Brain pericyte (primary cell): ENCODE data around the gene SLCO1A2.

Experiments used
- DNase-seq: peaks from one replicate; pipeline ENCODE4 v3.0.0-alpha.2; 2012; ENCODE audit warnings: low read depth, low spot score

The SLCO1A2 gene

GRCh38 chr12:21330682-21331253 is 3.9 kb downstream of the SLCO1A2 start:
- no peak for DNase-seq

- no peak for DNase-seq
Observed at GRCh38 chr12:21328578-21328977, 6.1 kb downstream of the SLCO1A2 start.

GRCh38 chr12:21324551-21324950 is 10.2 kb downstream of the SLCO1A2 start:
- DNase-seq, result no peak

- DNase-seq, result no peak
Observed at GRCh38 chr12:21323736-21324135, 11.0 kb downstream of the SLCO1A2 start.

- no peak for DNase-seq
Observed at GRCh38 chr12:21308785-21309184, 25.9 kb downstream of the SLCO1A2 start.

- DNase-seq, result no peak
Observed at GRCh38 chr12:21305661-21306060, 29.1 kb downstream of the SLCO1A2 start.

- no peak for DNase-seq
Observed at GRCh38 chr12:21300632-21301031, 34.1 kb downstream of the SLCO1A2 start.

- DNase-seq, result no peak
Observed at GRCh38 chr12:21296751-21297406, 37.8 kb downstream of the SLCO1A2 start.

- no peak for DNase-seq
Observed at GRCh38 chr12:21296348-21296747, 38.4 kb downstream of the SLCO1A2 start.

- DNase-seq, result no peak
Observed at GRCh38 chr12:21294176-21294575, 40.5 kb downstream of the SLCO1A2 start.

- DNase-seq, result no peak
Observed at GRCh38 chr12:21292111-21292510, 42.6 kb downstream of the SLCO1A2 start.

- DNase-seq, result no peak
Observed at GRCh38 chr12:21289698-21290097, 45.0 kb downstream of the SLCO1A2 start.

- DNase-seq, result no peak
Observed at GRCh38 chr12:21276826-21277225, 57.9 kb downstream of the SLCO1A2 start.

- no peak for DNase-seq
Observed at GRCh38 chr12:21265932-21266331, 68.8 kb downstream of the SLCO1A2 start.

- DNase-seq, result no peak
Observed at GRCh38 chr12:21264232-21264631, 70.5 kb downstream of the SLCO1A2 start.

- no peak for DNase-seq
Observed at GRCh38 chr12:21257172-21257571, 77.5 kb downstream of the SLCO1A2 start.

- no peak for DNase-seq
Observed at GRCh38 chr12:21252070-21252469, 82.6 kb downstream of the SLCO1A2 start.

- DNase-seq, result no peak
Observed at GRCh38 chr12:21248679-21249078, 86.0 kb downstream of the SLCO1A2 start.

GRCh38 chr12:21239866-21240265 is 94.9 kb downstream of the SLCO1A2 start:
- no peak for DNase-seq

GRCh38 chr12:21234395-21234794 is 100.3 kb downstream of the SLCO1A2 start:
- no peak for DNase-seq

GRCh38 chr12:21223930-21224329 is 110.8 kb downstream of the SLCO1A2 start:
- DNase-seq, result no peak

GRCh38 chr12:21221778-21222177 is 112.9 kb downstream of the SLCO1A2 start:
- no peak for DNase-seq

- no peak for DNase-seq
Observed at GRCh38 chr12:21221072-21221471, 113.6 kb downstream of the SLCO1A2 start.

- DNase-seq, result no peak
Observed at GRCh38 chr12:21220266-21220665, 114.5 kb downstream of the SLCO1A2 start.
